ENCODE data around the gene LOXL3.

The LOXL3 gene

GRCh38 chr2:74499940-74500577, 53.7 kb downstream of the LOXL3 start:
- H3K4me3 ChIP-seq (ENCODE audit: low read depth, low read length) = no peak overlapping the region
- TF ChIP-seq CTCF (IDR thresholded peaks at IDR 0.05; ENCODE audit: low read depth, low read length) = no peak

DNA sequence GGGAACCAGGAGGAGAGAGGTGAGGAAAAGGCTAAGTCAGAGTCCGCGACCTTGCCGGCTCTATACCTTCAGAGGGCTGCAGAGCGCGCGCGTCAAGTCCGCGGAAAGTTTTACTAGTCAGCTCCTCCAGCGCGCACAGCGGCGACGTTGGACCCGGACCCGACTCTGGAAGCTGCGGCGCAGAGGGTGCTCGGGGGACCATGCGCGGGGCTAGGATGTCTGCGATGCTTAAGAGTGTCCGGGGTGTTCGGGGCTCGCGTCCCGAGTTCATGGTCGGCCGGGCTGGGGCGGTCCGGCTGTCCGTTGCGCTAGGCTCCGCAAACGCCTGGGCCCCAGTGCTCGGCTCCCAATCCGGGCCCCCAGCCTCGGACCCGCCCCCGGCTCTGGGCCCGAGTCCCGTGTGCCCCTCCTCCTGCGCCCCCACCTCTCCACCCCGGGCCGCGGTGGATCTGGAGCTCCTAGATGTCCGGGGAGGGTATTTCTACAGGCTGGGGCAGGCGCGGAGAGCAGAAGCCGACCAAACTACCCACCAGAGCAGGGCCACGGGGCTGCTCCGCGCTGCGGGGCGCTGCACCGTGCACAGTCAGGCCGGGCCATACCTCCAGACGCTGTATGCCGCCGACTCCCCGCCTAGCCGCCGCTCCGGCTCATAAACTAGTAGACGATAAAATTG, 54.3 kb downstream of the LOXL3 start, which contains the start of gene LBX2:
Gene LBX2, minus strand, starts transcription at position 337 of the 673 bp plus-strand sequence. Its CDS starts 66 bp downstream, at position 271.
- peak within 1 kb of the TSS; percentile 53 for H3K4me3 ChIP-seq (ENCODE audit: low read depth, low read length)

GRCh38 chr2:74498500-74499266, 55.1 kb downstream of the LOXL3 start:
- peak overlapping the region; percentile 53 for H3K4me3 ChIP-seq (ENCODE audit: low read depth, low read length)
- TF ChIP-seq CTCF (IDR thresholded peaks at IDR 0.05; ENCODE audit: low read depth, low read length) = no peak

More for the DNA sequence above, 54.3 kb downstream of the LOXL3 start, which contains the start of gene LBX2:
- TF ChIP-seq CTCF (IDR thresholded peaks at IDR 0.05; ENCODE audit: low read depth, low read length) = no peak

DNA sequence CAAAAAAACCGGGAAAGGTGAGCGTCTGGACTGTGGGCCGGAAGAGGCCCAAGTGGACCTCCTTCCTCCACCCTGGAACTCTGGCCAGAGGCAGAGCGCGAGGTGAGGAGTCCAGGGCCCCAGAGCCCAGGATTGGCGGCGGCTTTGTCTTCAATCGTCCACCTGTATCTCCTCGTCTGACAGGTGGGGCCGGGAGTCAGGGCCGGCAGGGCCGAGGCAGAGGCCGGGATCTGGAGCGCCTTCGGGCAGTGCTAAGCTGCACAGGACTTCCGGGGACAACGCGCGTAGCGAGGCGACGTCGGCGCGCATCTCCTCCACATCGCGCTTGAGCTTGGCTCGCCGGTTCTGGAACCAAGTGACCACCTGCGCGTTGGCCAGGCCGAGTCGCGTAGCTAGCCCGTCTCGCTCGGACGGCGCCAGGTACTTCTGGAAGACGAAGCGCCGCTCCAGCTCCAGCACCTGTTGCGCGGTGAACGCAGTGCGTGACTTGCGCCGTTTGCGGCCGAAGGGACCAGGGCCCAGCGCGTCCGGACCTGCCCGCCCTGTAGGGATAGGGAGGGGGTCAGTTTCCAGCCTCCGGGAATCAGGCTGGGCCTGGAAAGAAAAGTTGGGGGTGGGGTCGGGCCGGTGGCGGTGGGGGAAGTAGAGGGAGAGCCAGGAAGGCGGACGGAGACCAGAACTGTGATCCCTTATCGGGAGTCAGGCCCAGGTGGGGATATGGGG, 55.8 kb downstream of the LOXL3 start:
- peak overlapping the region; percentile 53 for H3K4me3 ChIP-seq (ENCODE audit: low read depth, low read length)
- TF ChIP-seq CTCF (IDR thresholded peaks at IDR 0.05; ENCODE audit: low read depth, low read length) = no peak

GRCh38 chr2:74496997-74497776, 56.6 kb downstream of the LOXL3 start:
- no peak overlapping the region for H3K4me3 ChIP-seq (ENCODE audit: low read depth, low read length)
- TF ChIP-seq CTCF (IDR thresholded peaks at IDR 0.05; ENCODE audit: low read depth, low read length) = no peak

GRCh38 chr2:74495440-74495839, 58.3 kb downstream of the LOXL3 start:
- H3K4me3 ChIP-seq (ENCODE audit: low read depth, low read length) = no peak overlapping the region

More at GRCh38 chr2:74495440-74495839, 58.3 kb downstream of the LOXL3 start:
- TF ChIP-seq CTCF (IDR thresholded peaks at IDR 0.05; ENCODE audit: low read depth, low read length) = no peak
